Measurements from ENCODE around the gene OR2A5.
A peak's percentile ranks its signal among the peaks of the same experiment; 100 is the strongest.

Gene OR2A5

GRCh38 chr7:144037414-144038035 is 11.2 kb upstream of the OR2A5 start:
- no peak overlapping the region for H4K8ac ChIP-seq (ENCODE audit: low read depth, low read length)
- H3K36me3 ChIP-seq (ENCODE audit: control insufficient read depth in 1 of 2, insufficient read depth in 2 of 2, low read length in 2 of 2): no peaks in the 10 kb centered on the region
- H3K9ac ChIP-seq (ENCODE audit: low read length): no peak overlapping the region
- no CpG with 5 or more reads among the region's 1 CpG for WGBS (ENCODE audit: extremely low coverage, insufficient coverage, insufficient read length)
- no peaks in the 10 kb centered on the region for H3K9me3 ChIP-seq (ENCODE audit: insufficient read depth, low read depth, low read length)
- H4K91ac ChIP-seq (ENCODE audit: low read depth, low read length): no peak overlapping the region
- H2BK12ac ChIP-seq (ENCODE audit: low read length): no peak overlapping the region
- DNase-seq: no peak
- H3K4ac ChIP-seq (ENCODE audit: low read depth, low read length): no peak overlapping the region
- H3K27me3 ChIP-seq (ENCODE audit: insufficient read depth, low read length): no peaks in the 10 kb centered on the region
- H2AFZ ChIP-seq (ENCODE audit: insufficient read depth, low read length, poor library complexity): no peak overlapping the region
- no peaks in the 10 kb centered on the region for H3K79me2 ChIP-seq (ENCODE audit: control insufficient read depth, insufficient read depth, low read length, poor library complexity)
- H2BK5ac ChIP-seq (ENCODE audit: low read depth, low read length, poor library complexity): no peak overlapping the region
- H3K23ac ChIP-seq (ENCODE audit: low read length): no peak overlapping the region
- no peak overlapping the region for H4K12ac ChIP-seq (ENCODE audit: low read depth, low read length)
- no peak overlapping the region for H3K14ac ChIP-seq (ENCODE audit: low read length)
- H3K18ac ChIP-seq (ENCODE audit: low read length): no peak overlapping the region
- no peak overlapping the region for H2AK5ac ChIP-seq (ENCODE audit: low read length)
- H3K27ac ChIP-seq (ENCODE audit: low read depth, low read length): no peak overlapping the region
- H3K4me3 ChIP-seq (ENCODE audit: low read depth, low read length): no peak overlapping the region
- no peaks in the 10 kb centered on the region for H3K4me1 ChIP-seq (ENCODE audit: control insufficient read depth in 1 of 2, insufficient read depth in 2 of 2, low read length in 2 of 2)
- no peaks in the 10 kb centered on the region for H3K79me1 ChIP-seq (ENCODE audit: low read length)
- no peak overlapping the region for H3K4me2 ChIP-seq (ENCODE audit: low read length)
- no peak overlapping the region for H2BK120ac ChIP-seq (ENCODE audit: insufficient read depth, low read length, poor library complexity)

GRCh38 chr7:144038887-144039286 is 9.9 kb upstream of the OR2A5 start:
- H3K27me3 ChIP-seq (ENCODE audit: insufficient read depth, low read length): no peaks in the 10 kb centered on the region
- no peak overlapping the region for H2AFZ ChIP-seq (ENCODE audit: insufficient read depth, low read length, poor library complexity)
- H4K8ac ChIP-seq (ENCODE audit: low read depth, low read length): no peak overlapping the region
- H3K4me1 ChIP-seq (ENCODE audit: control insufficient read depth in 1 of 2, insufficient read depth in 2 of 2, low read length in 2 of 2): no peaks in the 10 kb centered on the region
- no peaks in the 10 kb centered on the region for H3K79me2 ChIP-seq (ENCODE audit: control insufficient read depth, insufficient read depth, low read length, poor library complexity)
- H3K9ac ChIP-seq (ENCODE audit: low read length): no peak overlapping the region
- H2AK5ac ChIP-seq (ENCODE audit: low read length): no peak overlapping the region
- H3K9me3 ChIP-seq (ENCODE audit: insufficient read depth, low read depth, low read length): no peaks in the 10 kb centered on the region
- no peak overlapping the region for H3K4ac ChIP-seq (ENCODE audit: low read depth, low read length)
- H3K23ac ChIP-seq (ENCODE audit: low read length): no peak overlapping the region
- H3K79me1 ChIP-seq (ENCODE audit: low read length): no peaks in the 10 kb centered on the region
- no peak overlapping the region for H2BK120ac ChIP-seq (ENCODE audit: insufficient read depth, low read length, poor library complexity)
- H3K36me3 ChIP-seq (ENCODE audit: control insufficient read depth in 1 of 2, insufficient read depth in 2 of 2, low read length in 2 of 2): no peaks in the 10 kb centered on the region
- H4K12ac ChIP-seq (ENCODE audit: low read depth, low read length): no peak overlapping the region
- no peak overlapping the region for H3K14ac ChIP-seq (ENCODE audit: low read length)
- no peak overlapping the region for H2BK5ac ChIP-seq (ENCODE audit: low read depth, low read length, poor library complexity)
- H4K91ac ChIP-seq (ENCODE audit: low read depth, low read length): no peak overlapping the region
- H3K4me3 ChIP-seq (ENCODE audit: low read depth, low read length): no peak overlapping the region
- no peak for DNase-seq
- H3K18ac ChIP-seq (ENCODE audit: low read length): no peak overlapping the region
- no peak overlapping the region for H2BK12ac ChIP-seq (ENCODE audit: low read length)
- H3K4me2 ChIP-seq (ENCODE audit: low read length): no peak overlapping the region
- WGBS (ENCODE audit: extremely low coverage, insufficient coverage, insufficient read length): no CpG with 5 or more reads among the region's 4 CpGs
- no peak overlapping the region for H3K27ac ChIP-seq (ENCODE audit: low read depth, low read length)

GRCh38 chr7:144049491-144049890 is 743 bp downstream of the OR2A5 start:
- Histone ChIP-seq H3K14ac (ENCODE audit: low read length) (no peak overlapping the region), H3K4ac (ENCODE audit: low read depth, low read length) (no peak overlapping the region), H3K18ac (ENCODE audit: low read length) (no peak overlapping the region), H3K36me3 (ENCODE audit: control insufficient read depth in 1 of 2, insufficient read depth in 2 of 2, low read length in 2 of 2) (no peaks in the 10 kb centered on the region), H3K4me1 (ENCODE audit: control insufficient read depth in 1 of 2, insufficient read depth in 2 of 2, low read length in 2 of 2) (no peaks in the 10 kb centered on the region), H3K79me2 (ENCODE audit: control insufficient read depth, insufficient read depth, low read length, poor library complexity) (no peaks in the 10 kb centered on the region), H2BK5ac (ENCODE audit: low read depth, low read length, poor library complexity) (no peak overlapping the region), H3K4me2 (ENCODE audit: low read length) (no peak overlapping the region), H4K12ac (ENCODE audit: low read depth, low read length) (no peak overlapping the region), H3K27ac (ENCODE audit: low read depth, low read length) (no peak overlapping the region), H3K4me3 (ENCODE audit: low read depth, low read length) (no peak overlapping the region), H4K8ac (ENCODE audit: low read depth, low read length) (no peak overlapping the region), H2AK5ac (ENCODE audit: low read length) (no peak overlapping the region), H2BK120ac (ENCODE audit: insufficient read depth, low read length, poor library complexity) (no peak overlapping the region), H2AFZ (ENCODE audit: insufficient read depth, low read length, poor library complexity) (no peak overlapping the region), H3K23ac (ENCODE audit: low read length) (no peak overlapping the region), H3K27me3 (ENCODE audit: insufficient read depth, low read length) (no peaks in the 10 kb centered on the region), H3K9ac (ENCODE audit: low read length) (peak overlapping the region; percentile 58), H4K91ac (ENCODE audit: low read depth, low read length) (no peak overlapping the region), H3K9me3 (ENCODE audit: insufficient read depth, low read depth, low read length) (no peaks in the 10 kb centered on the region), H2BK12ac (ENCODE audit: low read length) (no peak overlapping the region), H3K79me1 (ENCODE audit: low read length) (no peaks in the 10 kb centered on the region)
- no CpG with 5 or more reads among the region's 2 CpGs for WGBS (ENCODE audit: extremely low coverage, insufficient coverage, insufficient read length)
- no peak for DNase-seq

- Histone ChIP-seq H3K18ac (ENCODE audit: low read length) (no peak overlapping the region), H3K27me3 (ENCODE audit: insufficient read depth, low read length) (no peaks in the 10 kb centered on the region), H3K14ac (ENCODE audit: low read length) (no peak overlapping the region), H2BK12ac (ENCODE audit: low read length) (no peak overlapping the region), H3K36me3 (ENCODE audit: control insufficient read depth in 1 of 2, insufficient read depth in 2 of 2, low read length in 2 of 2) (no peaks in the 10 kb centered on the region), H3K79me2 (ENCODE audit: control insufficient read depth, insufficient read depth, low read length, poor library complexity) (no peaks in the 10 kb centered on the region), H3K4me3 (ENCODE audit: low read depth, low read length) (no peak overlapping the region), H4K8ac (ENCODE audit: low read depth, low read length) (no peak overlapping the region), H3K79me1 (ENCODE audit: low read length) (no peaks in the 10 kb centered on the region), H2AK5ac (ENCODE audit: low read length) (no peak overlapping the region), H4K12ac (ENCODE audit: low read depth, low read length) (no peak overlapping the region), H2BK120ac (ENCODE audit: insufficient read depth, low read length, poor library complexity) (no peak overlapping the region), H3K4me1 (ENCODE audit: control insufficient read depth in 1 of 2, insufficient read depth in 2 of 2, low read length in 2 of 2) (no peaks in the 10 kb centered on the region), H3K27ac (ENCODE audit: low read depth, low read length) (no peak overlapping the region), H2BK5ac (ENCODE audit: low read depth, low read length, poor library complexity) (no peak overlapping the region), H2AFZ (ENCODE audit: insufficient read depth, low read length, poor library complexity) (no peak overlapping the region), H3K4ac (ENCODE audit: low read depth, low read length) (no peak overlapping the region), H3K4me2 (ENCODE audit: low read length) (no peak overlapping the region), H3K23ac (ENCODE audit: low read length) (no peak overlapping the region), H3K9ac (ENCODE audit: low read length) (no peak overlapping the region), H3K9me3 (ENCODE audit: insufficient read depth, low read depth, low read length) (no peaks in the 10 kb centered on the region), H4K91ac (ENCODE audit: low read depth, low read length) (no peak overlapping the region)
- DNase-seq: no peak
- WGBS (ENCODE audit: extremely low coverage, insufficient coverage, insufficient read length): no CpG with 5 or more reads among the region's 3 CpGs
Observed at GRCh38 chr7:144050093-144050492, 1.3 kb downstream of the OR2A5 start.

All from trophoblast cell (in vitro differentiated cells and primary cell).